ENCODE results near the gene SASH1.

DNA sequence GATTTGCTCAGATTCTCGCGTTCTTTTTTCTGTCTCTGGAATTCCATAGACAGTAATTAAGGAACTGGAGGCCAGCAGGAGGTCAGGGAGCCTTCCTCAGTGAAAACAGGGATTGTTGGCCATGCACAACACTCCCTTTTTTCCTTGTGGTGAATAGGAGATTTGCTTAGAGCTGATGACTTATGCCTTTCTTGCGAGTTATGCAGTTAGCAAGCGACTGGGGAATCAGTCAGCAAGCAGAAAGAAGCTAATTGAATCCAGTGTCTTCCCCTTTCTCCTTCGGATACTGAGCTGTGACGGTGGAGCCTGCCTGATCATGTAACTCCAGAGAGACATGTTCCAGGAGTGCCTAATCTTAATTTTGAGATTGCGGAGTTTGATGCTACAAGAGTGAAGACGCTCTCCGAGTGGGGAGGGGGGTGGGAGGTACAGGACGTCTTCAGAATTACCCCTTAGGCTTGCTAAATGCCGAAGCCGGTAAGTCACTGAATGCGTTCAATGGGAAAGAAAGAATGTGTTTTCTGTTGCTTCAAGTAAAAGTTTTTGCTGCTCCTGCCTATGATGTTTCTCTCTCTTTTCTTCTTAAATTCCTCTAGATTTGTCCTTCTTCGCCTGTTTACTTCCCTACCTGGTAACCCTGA, 165.9 kb downstream of the SASH1 start:
- TF ChIP-seq POLR2A (IDR thresholded peaks at IDR 0.05): peak in 1 of 3 donors; percentile 33
- TF ChIP-seq, protein P1, sequence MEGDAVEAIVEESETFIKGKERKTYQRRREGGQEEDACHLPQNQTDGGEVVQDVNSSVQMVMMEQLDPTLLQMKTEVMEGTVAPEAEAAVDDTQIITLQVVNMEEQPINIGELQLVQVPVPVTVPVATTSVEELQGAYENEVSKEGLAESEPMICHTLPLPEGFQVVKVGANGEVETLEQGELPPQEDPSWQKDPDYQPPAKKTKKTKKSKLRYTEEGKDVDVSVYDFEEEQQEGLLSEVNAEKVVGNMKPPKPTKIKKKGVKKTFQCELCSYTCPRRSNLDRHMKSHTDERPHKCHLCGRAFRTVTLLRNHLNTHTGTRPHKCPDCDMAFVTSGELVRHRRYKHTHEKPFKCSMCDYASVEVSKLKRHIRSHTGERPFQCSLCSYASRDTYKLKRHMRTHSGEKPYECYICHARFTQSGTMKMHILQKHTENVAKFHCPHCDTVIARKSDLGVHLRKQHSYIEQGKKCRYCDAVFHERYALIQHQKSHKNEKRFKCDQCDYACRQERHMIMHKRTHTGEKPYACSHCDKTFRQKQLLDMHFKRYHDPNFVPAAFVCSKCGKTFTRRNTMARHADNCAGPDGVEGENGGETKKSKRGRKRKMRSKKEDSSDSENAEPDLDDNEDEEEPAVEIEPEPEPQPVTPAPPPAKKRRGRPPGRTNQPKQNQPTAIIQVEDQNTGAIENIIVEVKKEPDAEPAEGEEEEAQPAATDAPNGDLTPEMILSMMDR (IDR thresholded peaks at IDR 0.05): no peak

Data from body of pancreas (tissue), 4 donors.